ENCODE results near the gene GRK7.
"Not testable (repeated sequence)": the region's sequence is repeated elsewhere in the genome, so short reads cannot be mapped to it uniquely, and the experiment has no call there.

The GRK7 gene

GRCh38 chr3:141762552-141762951 is 656 bp upstream of the GRK7 start:
- DNase-seq, result not testable (repeated sequence)

- no peak for DNase-seq
Measured at GRCh38 chr3:141764045-141764444, 837 bp downstream of the GRK7 start.

- no peak for DNase-seq
Measured at GRCh38 chr3:141764465-141764864, 1.3 kb downstream of the GRK7 start.

- no peak for DNase-seq
Measured at GRCh38 chr3:141764986-141765385, 1.8 kb downstream of the GRK7 start.

- no peak for DNase-seq
Measured at GRCh38 chr3:141767066-141767465, 3.9 kb downstream of the GRK7 start.

GRCh38 chr3:141769221-141769894 is 6.2 kb downstream of the GRK7 start:
- no peak for DNase-seq

- DNase-seq, result no peak
Measured at GRCh38 chr3:141773676-141774075, 10.5 kb downstream of the GRK7 start.

- DNase-seq, result no peak
Measured at GRCh38 chr3:141776376-141776775, 13.2 kb downstream of the GRK7 start.

- DNase-seq, result no peak
Measured at GRCh38 chr3:141776885-141777284, 13.7 kb downstream of the GRK7 start.

- DNase-seq, result no peak
Measured at GRCh38 chr3:141777957-141778813, 15.0 kb downstream of the GRK7 start.

- no peak for DNase-seq
Measured at GRCh38 chr3:141779667-141780066, 16.5 kb downstream of the GRK7 start.

- DNase-seq, result peak; percentile 14
Measured at GRCh38 chr3:141782386-141782932, 19.3 kb downstream of the GRK7 start.

GRCh38 chr3:141783632-141784031 is 20.4 kb downstream of the GRK7 start:
- DNase-seq, result no peak

- no peak for DNase-seq
Measured at GRCh38 chr3:141784096-141784495, 20.9 kb downstream of the GRK7 start.

- no peak for DNase-seq
Measured at GRCh38 chr3:141784531-141784930, 21.3 kb downstream of the GRK7 start.

GRCh38 chr3:141788149-141788548 is 24.9 kb downstream of the GRK7 start:
- DNase-seq, result no peak

GRCh38 chr3:141788750-141789149 is 25.5 kb downstream of the GRK7 start:
- DNase-seq, result not testable (repeated sequence)

- peak; percentile 17 for DNase-seq
Measured at GRCh38 chr3:141789281-141789680, 26.1 kb downstream of the GRK7 start.

GRCh38 chr3:141790171-141790570 is 27.0 kb downstream of the GRK7 start:
- DNase-seq, result no peak

GRCh38 chr3:141792495-141792894 is 29.3 kb downstream of the GRK7 start:
- DNase-seq, result no peak

GRCh38 chr3:141793476-141794260 is 30.5 kb downstream of the GRK7 start:
- no peak for DNase-seq

- DNase-seq, result no peak
Measured at GRCh38 chr3:141795276-141795675, 32.1 kb downstream of the GRK7 start.

- no peak for DNase-seq
Measured at GRCh38 chr3:141795741-141796080, 32.5 kb downstream of the GRK7 start.
